DOHH2 (cell line): ENCODE measurements around the gene C4orf33.

Experiments used
- CTCF ChIP-seq: fragments of 200-600 bp; sonication (generic); IDR thresholded peaks from one replicate; pipeline ENCODE4 v1.5.1; 2014; ENCODE audit warnings: antibody characterized with exemption, mild to moderate bottlenecking, low read depth, low read length; ENCODE audit not compliant: poor library complexity, severe bottlenecking
- EZH2phosphoT487 ChIP-seq: fragments of 200-600 bp; sonication (generic); IDR thresholded peaks from 2 replicates; pipeline ENCODE4 v1.6.1; 2017; ENCODE audit warnings: borderline replicate concordance, mild to moderate bottlenecking, antibody characterized with exemption, low read length, moderate library complexity, mixed read lengths

GRCh38 chr4:129140521-129140920 is 44.6 kb downstream of the C4orf33 start:
- TF ChIP-seq EZH2phosphoT487 (no peak), CTCF (no peak)
